Chondrocyte (in vitro differentiated cells): ENCODE results near the gene ECM2. TPM values are rescaled to one million over a fixed set of nuclear protein-coding genes. Genes with fewer than 3 reads are reported as not detected.

Experiments
- DNase-seq: peaks from one replicate; pipeline ENCODE4 v3.0.0; 2021; ENCODE audit warnings: mixed read lengths, low spot score
- H3K27ac Mint-ChIP-seq: one replicate; pipeline ENCODE4 v1.8.0; 2021; ENCODE audit warnings: mild to moderate bottlenecking, moderate library complexity, mixed read lengths; ENCODE audit not compliant: unreplicated experiment
- H3K27me3 Mint-ChIP-seq: 2 replicates; pipeline ENCODE4 v1.8.0; 2021; ENCODE audit warnings: low read depth, mixed read lengths
- H3K36me3 Mint-ChIP-seq: 2 replicates; pipeline ENCODE4 v1.8.0; 2021; ENCODE audit warnings: low read depth, mixed read lengths
- H3K4me1 Mint-ChIP-seq: 2 replicates; pipeline ENCODE4 v1.8.0; 2021; ENCODE audit warnings: low read depth, mild to moderate bottlenecking, mixed read lengths
- H3K4me3 Mint-ChIP-seq: one replicate; pipeline ENCODE4 v1.8.0; 2021; ENCODE audit warnings: mild to moderate bottlenecking, moderate library complexity, mixed read lengths; ENCODE audit not compliant: unreplicated experiment
- H3K9me3 Mint-ChIP-seq: 2 replicates; pipeline ENCODE4 v1.8.0; 2021; ENCODE audit warnings: low read depth, mixed read lengths
- total RNA-seq: library from RNA; stranded (reverse); gene quantifications from 3 replicates; pipeline ENCODE4 v1.2.1, GENCODE V29; 2021
- TF ChIP-seq, protein P1 (sequence below): fragments of 200-600 bp; sonication (generic); IDR thresholded peaks from 2 replicates; pipeline ENCODE4 v1.5.0; 2021; ENCODE audit warnings: antibody characterized with exemption, mild to moderate bottlenecking, moderate library complexity

The ECM2 gene
- total RNA-seq, 1 donor from 2014 or later, result 34.2 TPM

DNA sequence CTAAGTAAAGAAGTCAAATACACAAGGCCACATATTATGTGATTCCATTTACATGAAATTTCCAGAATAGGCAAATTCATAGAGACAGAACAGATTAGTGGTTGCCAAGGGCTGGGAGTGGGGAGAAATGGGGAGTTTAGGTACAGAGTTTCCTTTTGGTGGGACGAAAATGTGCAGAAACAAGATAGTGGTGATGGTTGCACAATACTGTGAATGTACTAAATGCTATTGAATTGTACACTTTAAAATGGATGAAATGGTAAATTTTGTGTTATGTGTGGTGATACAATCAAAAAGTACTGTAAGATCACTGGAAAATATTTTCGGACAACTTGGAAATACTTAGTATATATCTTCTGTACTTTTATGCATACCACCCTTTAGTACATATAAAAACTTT lies 15.0 kb downstream of the ECM2 start:
- no peak overlapping the region for H3K27ac Mint-ChIP-seq
- peaks cover 14% of the 10 kb centered on the region for H3K36me3 Mint-ChIP-seq
- TF ChIP-seq, protein P1, sequence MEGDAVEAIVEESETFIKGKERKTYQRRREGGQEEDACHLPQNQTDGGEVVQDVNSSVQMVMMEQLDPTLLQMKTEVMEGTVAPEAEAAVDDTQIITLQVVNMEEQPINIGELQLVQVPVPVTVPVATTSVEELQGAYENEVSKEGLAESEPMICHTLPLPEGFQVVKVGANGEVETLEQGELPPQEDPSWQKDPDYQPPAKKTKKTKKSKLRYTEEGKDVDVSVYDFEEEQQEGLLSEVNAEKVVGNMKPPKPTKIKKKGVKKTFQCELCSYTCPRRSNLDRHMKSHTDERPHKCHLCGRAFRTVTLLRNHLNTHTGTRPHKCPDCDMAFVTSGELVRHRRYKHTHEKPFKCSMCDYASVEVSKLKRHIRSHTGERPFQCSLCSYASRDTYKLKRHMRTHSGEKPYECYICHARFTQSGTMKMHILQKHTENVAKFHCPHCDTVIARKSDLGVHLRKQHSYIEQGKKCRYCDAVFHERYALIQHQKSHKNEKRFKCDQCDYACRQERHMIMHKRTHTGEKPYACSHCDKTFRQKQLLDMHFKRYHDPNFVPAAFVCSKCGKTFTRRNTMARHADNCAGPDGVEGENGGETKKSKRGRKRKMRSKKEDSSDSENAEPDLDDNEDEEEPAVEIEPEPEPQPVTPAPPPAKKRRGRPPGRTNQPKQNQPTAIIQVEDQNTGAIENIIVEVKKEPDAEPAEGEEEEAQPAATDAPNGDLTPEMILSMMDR, result no peak
- no peaks in the 10 kb centered on the region for H3K27me3 Mint-ChIP-seq
- H3K4me3 Mint-ChIP-seq, result no peak overlapping the region
- peaks cover 16% of the 10 kb centered on the region for H3K4me1 Mint-ChIP-seq
- no peak for DNase-seq
- peaks cover 3% of the 10 kb centered on the region for H3K9me3 Mint-ChIP-seq

DNA sequence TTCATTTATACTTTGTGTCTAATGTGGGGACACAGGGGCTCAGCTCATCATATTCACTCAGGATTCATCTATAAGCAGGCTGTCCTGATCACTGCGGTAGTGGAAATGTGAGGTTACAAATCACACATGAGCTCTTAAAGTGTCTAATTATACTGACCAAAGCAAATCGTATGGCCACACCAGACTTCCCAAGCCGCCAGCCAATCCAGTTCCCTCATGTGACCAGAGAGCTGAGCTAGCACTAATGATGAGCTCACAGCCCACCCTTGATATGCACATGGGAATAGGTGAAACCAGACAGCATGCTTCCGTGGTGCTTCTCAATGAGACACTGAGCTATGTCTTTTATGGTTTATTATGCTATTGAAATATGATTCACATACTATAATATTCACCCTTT lies 17.6 kb downstream of the ECM2 start:
- H3K36me3 Mint-ChIP-seq, result peaks cover 16% of the 10 kb centered on the region
- H3K27ac Mint-ChIP-seq, result no peak overlapping the region
- no peak overlapping the region for H3K4me3 Mint-ChIP-seq
- no peak for DNase-seq
- peaks cover 21% of the 10 kb centered on the region for H3K4me1 Mint-ChIP-seq
- peaks cover 3% of the 10 kb centered on the region for H3K9me3 Mint-ChIP-seq
- no peaks in the 10 kb centered on the region for H3K27me3 Mint-ChIP-seq
- TF ChIP-seq, protein P1, result no peak

DNA sequence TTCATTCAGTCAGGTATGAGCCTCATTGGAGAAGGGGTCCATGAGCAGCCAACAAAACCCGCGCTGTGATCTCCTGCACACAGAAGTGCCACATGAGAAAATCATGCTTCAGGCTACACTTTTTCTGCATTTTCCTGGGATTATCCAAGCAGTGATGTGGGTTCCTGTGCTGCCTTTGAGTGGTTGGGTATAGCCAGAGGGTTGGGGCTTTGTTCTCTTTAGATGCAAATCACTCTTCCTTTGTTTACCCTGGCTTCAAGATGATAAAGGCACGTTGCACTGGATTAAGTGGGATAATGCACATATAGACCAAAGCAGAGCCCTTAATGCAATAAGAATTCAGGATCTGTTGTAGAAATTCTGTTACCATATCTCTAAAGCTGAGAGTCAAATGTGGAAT lies 18.7 kb downstream of the ECM2 start:
- DNase-seq, result no peak
- Mint-ChIP-seq H3K4me1 (peaks cover 33% of the 10 kb centered on the region), H3K27me3 (no peaks in the 10 kb centered on the region)

DNA sequence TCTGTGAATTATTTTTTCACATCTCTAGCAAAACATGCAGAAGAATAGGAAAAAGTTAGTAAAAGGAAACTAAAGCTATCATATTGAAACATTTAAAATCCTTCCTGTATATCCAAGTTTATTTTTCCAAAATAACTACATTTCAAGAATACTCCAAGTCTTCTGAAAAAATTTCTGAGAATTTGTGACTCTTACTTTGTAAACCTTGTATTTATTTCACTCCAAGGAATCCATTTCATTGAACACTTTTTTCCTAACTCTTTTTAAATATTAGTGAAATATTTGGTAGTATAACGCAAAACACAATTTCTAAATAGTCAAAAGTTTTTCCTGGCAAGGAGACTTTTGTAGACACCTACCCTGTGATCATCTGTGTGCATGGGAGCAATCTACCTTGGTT lies 19.3 kb downstream of the ECM2 start:
- DNase-seq, result no peak

More for the DNA sequence above, 18.7 kb downstream of the ECM2 start:
- peaks cover 14% of the 10 kb centered on the region for H3K36me3 Mint-ChIP-seq
- H3K9me3 Mint-ChIP-seq, result peaks cover 3% of the 10 kb centered on the region
- no peak overlapping the region for H3K4me3 Mint-ChIP-seq
- peak overlapping the region; percentile 27 for H3K27ac Mint-ChIP-seq
- TF ChIP-seq, protein P1, result no peak

DNA sequence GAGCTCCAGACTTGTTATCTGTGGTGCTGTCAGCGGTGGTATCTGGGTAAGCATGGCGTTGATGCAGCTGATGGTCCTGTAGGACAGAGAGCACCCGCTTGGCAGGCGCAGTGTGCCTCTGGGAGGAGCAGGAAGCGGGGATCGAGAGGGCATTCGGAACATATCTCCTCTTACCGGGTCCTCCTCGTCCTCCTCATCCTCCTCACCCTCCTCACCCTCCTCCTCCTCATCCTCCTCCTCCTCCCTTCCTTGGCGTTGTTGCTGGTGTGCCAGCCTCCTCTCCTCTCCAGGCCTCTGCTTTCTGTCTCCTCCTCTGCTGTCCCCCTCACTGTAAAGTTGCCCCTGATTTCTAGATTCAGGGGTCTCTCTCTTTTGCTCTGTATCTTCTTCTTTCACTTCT lies 21.2 kb downstream of the ECM2 start:
- no peaks in the 10 kb centered on the region for H3K27me3 Mint-ChIP-seq
- TF ChIP-seq, protein P1, result no peak
- DNase-seq, result no peak
- H3K4me3 Mint-ChIP-seq, result no peak overlapping the region
- H3K36me3 Mint-ChIP-seq, result peaks cover 12% of the 10 kb centered on the region
- H3K4me1 Mint-ChIP-seq, result peaks cover 50% of the 10 kb centered on the region
- H3K9me3 Mint-ChIP-seq, result peaks cover 1% of the 10 kb centered on the region
- H3K27ac Mint-ChIP-seq, result no peak overlapping the region

More for the DNA sequence above, 19.3 kb downstream of the ECM2 start:
- peaks cover 3% of the 10 kb centered on the region for H3K9me3 Mint-ChIP-seq
- no peak overlapping the region for H3K4me3 Mint-ChIP-seq
- no peaks in the 10 kb centered on the region for H3K27me3 Mint-ChIP-seq
- no peak overlapping the region for H3K27ac Mint-ChIP-seq
- TF ChIP-seq, protein P1, result no peak
- H3K36me3 Mint-ChIP-seq, result peaks cover 14% of the 10 kb centered on the region
- H3K4me1 Mint-ChIP-seq, result peaks cover 38% of the 10 kb centered on the region
